Naive thymus-derived CD8-positive, alpha-beta T cell (primary cell): ENCODE measurements around the gene GNG12. TPM values are rescaled to one million over a fixed set of nuclear protein-coding genes. Genes with fewer than 3 reads are reported as not detected.

ENCODE experiments used
- ATAC-seq, 2 donors: fragments of 150-1000 bp; cut with Tn5 transposase in 1 of 2; sonication (Bioruptor Pico), chemical (Tn5 transposase) in 1 of 2; 1 replicate in 1 of 2; 2 replicates in 1 of 2; pipeline ENCODE4 v1.10.0; 2021; ENCODE audit warnings: mild to moderate bottlenecking in 2 of 2, moderate library complexity in 2 of 2
- POLR2A ChIA-PET: fragments of 350-600 bp; sonication (Branson Sonifier 250); formaldehyde crosslinking; loops from one replicate; lab custom pipeline; 2021; ENCODE audit warnings: antibody characterized with exemption; lab: Charles Lee
- DNase-seq, 10 donors: peaks; one replicate each; pipeline versions ENCODE4 v3.0.0 to v3.0.0-alpha.2; 2020 to 2022
- H3K27ac Mint-ChIP-seq, 10 donors: one replicate each; pipeline ENCODE4 v1.8.0; 2020 to 2022; ENCODE audit warnings: mild to moderate bottlenecking in 10 of 10, mixed read lengths in 10 of 10, moderate library complexity in 4 of 10, inconsistent platforms in 1 of 10
- H3K27me3 Mint-ChIP-seq, 5 donors: one replicate each; pipeline ENCODE4 v1.8.0; 2021 to 2022; ENCODE audit warnings: mixed read lengths in 5 of 5
- H3K36me3 Mint-ChIP-seq, 3 donors: one replicate each; pipeline ENCODE4 v1.8.0; 2020 to 2022; ENCODE audit warnings: mixed read lengths in 3 of 3, mild to moderate bottlenecking in 2 of 3, inconsistent platforms in 1 of 3
- H3K4me1 Mint-ChIP-seq, 4 donors: one replicate each; pipeline ENCODE4 v1.8.0; 2021 to 2022; ENCODE audit warnings: mixed read lengths in 4 of 4
- H3K4me3 Mint-ChIP-seq, 10 donors: one replicate each; pipeline ENCODE4 v1.8.0; 2020 to 2022; ENCODE audit warnings: mild to moderate bottlenecking in 10 of 10, mixed read lengths in 10 of 10, moderate library complexity in 6 of 10, inconsistent platforms in 1 of 10
- H3K9me3 Mint-ChIP-seq, 9 donors: one replicate each; pipeline ENCODE4 v1.8.0; 2020 to 2022; ENCODE audit warnings: mixed read lengths in 9 of 9, mild to moderate bottlenecking in 3 of 9, inconsistent platforms in 1 of 9, moderate library complexity in 1 of 9
- polyA plus RNA-seq, 3 donors: library from polyadenylated mRNA; unstranded; fragments of 300-500 nt; fragmentation: Illumina TruSeq; gene quantifications; one replicate each; pipeline ENCODE4 v1.2.3, GENCODE V29; 2021
- total RNA-seq, 8 experiments: library from RNA in 2 of 8; stranded (reverse) in 2 of 8; gene quantifications; one replicate each; pipeline ENCODE4 v1.2.3 and lab custom pipeline; 2021 to 2026

The GNG12 gene
- total and polyA plus RNA-seq, 5 experiments from 2014 or later: not detected

GRCh38 chr1:67788238-67788790 lies 45.0 kb downstream of the GNG12 start:
- DNase-seq (no peak), ATAC-seq (no peak)
- no peak overlapping the region for H3K4me3 Mint-ChIP-seq
- POLR2A ChIA-PET: no interaction called here
- no peak overlapping the region for H3K27ac Mint-ChIP-seq
- H3K36me3 Mint-ChIP-seq: no peaks in the 10 kb centered on the region
- H3K9me3 Mint-ChIP-seq: no peaks in the 10 kb centered on the region
- H3K4me1 Mint-ChIP-seq: no peaks in the 10 kb centered on the region
- peaks cover 0 to 13% (median 5%) of the 10 kb centered on the region in 5 donors for H3K27me3 Mint-ChIP-seq

- Mint-ChIP-seq H3K4me1 (no peaks in the 10 kb centered on the region), H3K9me3 (no peaks in the 10 kb centered on the region), H3K36me3 (no peaks in the 10 kb centered on the region), H3K4me3 (no peak overlapping the region), H3K27ac (no peak overlapping the region), H3K27me3 (peaks cover 0 to 13% (median 7%) of the 10 kb centered on the region in 5 donors)
- no peak for DNase-seq
- ATAC-seq: no peak
- POLR2A ChIA-PET: no interaction called here
Observed at GRCh38 chr1:67787746-67788145, 45.5 kb downstream of the GNG12 start.

- ATAC-seq (no peak), DNase-seq (no peak)
- Mint-ChIP-seq H3K4me1 (no peaks in the 10 kb centered on the region), H3K27ac (no peak overlapping the region), H3K27me3 (peaks cover 0 to 7% (median 2%) of the 10 kb centered on the region in 5 donors), H3K4me3 (no peak overlapping the region), H3K36me3 (no peaks in the 10 kb centered on the region), H3K9me3 (no peaks in the 10 kb centered on the region)
- POLR2A ChIA-PET: no interaction called here
Observed at GRCh38 chr1:67785847-67786753, 47.2 kb downstream of the GNG12 start.

GRCh38 chr1:67784545-67785186 lies 48.6 kb downstream of the GNG12 start:
- Mint-ChIP-seq H3K27ac (no peak overlapping the region), H3K27me3 (peaks cover 0 to 5% (median 0%) of the 10 kb centered on the region in 5 donors), H3K9me3 (no peaks in the 10 kb centered on the region), H3K4me3 (no peak overlapping the region), H3K4me1 (no peaks in the 10 kb centered on the region), H3K36me3 (no peaks in the 10 kb centered on the region)
- no peak for DNase-seq
- ATAC-seq: no peak
- POLR2A ChIA-PET: no interaction called here

GRCh38 chr1:67780637-67781036 lies 52.6 kb downstream of the GNG12 start:
- ATAC-seq (no peak), DNase-seq (no peak)
- Mint-ChIP-seq H3K4me1 (no peaks in the 10 kb centered on the region), H3K27me3 (peaks cover 0 to 8% (median 3%) of the 10 kb centered on the region in 5 donors), H3K9me3 (no peaks in the 10 kb centered on the region), H3K36me3 (no peaks in the 10 kb centered on the region), H3K4me3 (no peak overlapping the region), H3K27ac (no peak overlapping the region)
- POLR2A ChIA-PET: no interaction called here

- POLR2A ChIA-PET: no interaction called here
- peaks cover 6 to 23% (median 13%) of the 10 kb centered on the region in 5 donors for H3K27me3 Mint-ChIP-seq
- no peaks in the 10 kb centered on the region for H3K4me1 Mint-ChIP-seq
- H3K27ac Mint-ChIP-seq: no peak overlapping the region
- no peak overlapping the region for H3K4me3 Mint-ChIP-seq
- H3K36me3 Mint-ChIP-seq: no peaks in the 10 kb centered on the region
- DNase-seq (no peak), ATAC-seq (no peak)
- no peaks in the 10 kb centered on the region for H3K9me3 Mint-ChIP-seq
Observed at GRCh38 chr1:67777440-67777839, 55.8 kb downstream of the GNG12 start.

- Mint-ChIP-seq H3K9me3 (no peaks in the 10 kb centered on the region), H3K36me3 (no peaks in the 10 kb centered on the region), H3K4me1 (no peaks in the 10 kb centered on the region), H3K27ac (no peak overlapping the region), H3K27me3 (peaks cover 6 to 23% (median 13%) of the 10 kb centered on the region in 5 donors), H3K4me3 (no peak overlapping the region)
- POLR2A ChIA-PET: interaction anchor here (0.5 kb wide), 1 partner anchor 11 kb away, joined by 3 read pairs; no protein-coding TSS in a partner anchor
- ATAC-seq (no peak), DNase-seq (no peak)
Observed at GRCh38 chr1:67777016-67777415, 56.3 kb downstream of the GNG12 start.

GRCh38 chr1:67773462-67773861 lies 59.8 kb downstream of the GNG12 start:
- H3K4me3 Mint-ChIP-seq: no peak overlapping the region
- H3K27ac Mint-ChIP-seq: no peak overlapping the region
- DNase-seq: no peak
- H3K9me3 Mint-ChIP-seq: no peaks in the 10 kb centered on the region
- H3K27me3 Mint-ChIP-seq: peaks cover 8 to 46% (median 20%) of the 10 kb centered on the region in 5 donors
- H3K4me1 Mint-ChIP-seq: no peaks in the 10 kb centered on the region
- POLR2A ChIA-PET: no interaction called here
- no peak for ATAC-seq
- H3K36me3 Mint-ChIP-seq: no peaks in the 10 kb centered on the region

GRCh38 chr1:67771749-67772148 lies 61.5 kb downstream of the GNG12 start:
- Mint-ChIP-seq H3K27me3 (peaks cover 10 to 46% (median 25%) of the 10 kb centered on the region in 5 donors), H3K36me3 (no peaks in the 10 kb centered on the region), H3K4me3 (no peak overlapping the region), H3K9me3 (no peaks in the 10 kb centered on the region), H3K4me1 (peaks cover 0 to under 1% (median 0%) of the 10 kb centered on the region in 4 donors), H3K27ac (no peak overlapping the region)
- ATAC-seq: no peak
- no peak for DNase-seq
- POLR2A ChIA-PET: no interaction called here

- H3K9me3 Mint-ChIP-seq: no peaks in the 10 kb centered on the region
- POLR2A ChIA-PET: no interaction called here
- H3K27ac Mint-ChIP-seq: no peak overlapping the region
- peaks cover 9 to 45% (median 26%) of the 10 kb centered on the region in 5 donors for H3K27me3 Mint-ChIP-seq
- no peaks in the 10 kb centered on the region for H3K36me3 Mint-ChIP-seq
- DNase-seq (no peak), ATAC-seq (no peak)
- H3K4me3 Mint-ChIP-seq: no peak overlapping the region
- H3K4me1 Mint-ChIP-seq: peaks cover 0 to 6% (median 5%) of the 10 kb centered on the region in 4 donors
Observed at GRCh38 chr1:67771152-67771551, 62.1 kb downstream of the GNG12 start.

GRCh38 chr1:67769633-67770256 lies 63.5 kb downstream of the GNG12 start:
- H3K4me3 Mint-ChIP-seq: no peak overlapping the region
- H3K27ac Mint-ChIP-seq: no peak overlapping the region
- POLR2A ChIA-PET: no interaction called here
- H3K9me3 Mint-ChIP-seq: no peaks in the 10 kb centered on the region
- no peaks in the 10 kb centered on the region for H3K36me3 Mint-ChIP-seq
- DNase-seq (no peak), ATAC-seq (no peak)
- peaks cover 2 to 10% (median 5%) of the 10 kb centered on the region in 4 donors for H3K4me1 Mint-ChIP-seq
- peaks cover 9 to 34% (median 25%) of the 10 kb centered on the region in 5 donors for H3K27me3 Mint-ChIP-seq

GRCh38 chr1:67768480-67768879 lies 64.8 kb downstream of the GNG12 start:
- H3K9me3 Mint-ChIP-seq: no peaks in the 10 kb centered on the region
- H3K27me3 Mint-ChIP-seq: peaks cover 8 to 39% (median 25%) of the 10 kb centered on the region in 5 donors
- ATAC-seq: no peak
- POLR2A ChIA-PET: no interaction called here
- peaks cover 2 to 10% (median 5%) of the 10 kb centered on the region in 4 donors for H3K4me1 Mint-ChIP-seq
- DNase-seq: no peak
- H3K4me3 Mint-ChIP-seq: no peak overlapping the region
- H3K27ac Mint-ChIP-seq: no peak overlapping the region
- H3K36me3 Mint-ChIP-seq: no peaks in the 10 kb centered on the region
